HG02970 (cell line): Measurements from ENCODE around the gene SEMA4A.

Source experiments
- ATAC-seq: cut with Tn5 transposase; IDR thresholded peaks from one replicate; pipeline ENCODE4 v1.9.1; 2021; ENCODE audit warnings: mild to moderate bottlenecking, moderate library complexity, moderate number of reproducible peaks; ENCODE audit not compliant: unreplicated experiment, low FRiP score

SEMA4A gene

GRCh38 chr1:156134716-156135435, 18.5 kb upstream of the SEMA4A start:
- no peak for ATAC-seq

GRCh38 chr1:156135930-156136871, 17.2 kb upstream of the SEMA4A start:
- ATAC-seq = no peak

GRCh38 chr1:156136970-156137483, 16.4 kb upstream of the SEMA4A start:
- no peak for ATAC-seq

- ATAC-seq = no peak
Observed at GRCh38 chr1:156138458-156138867, 14.9 kb upstream of the SEMA4A start.

- ATAC-seq = no peak
Observed at GRCh38 chr1:156140879-156141707, 12.3 kb upstream of the SEMA4A start.

- no peak for ATAC-seq
Observed at GRCh38 chr1:156143765-156144489, 9.5 kb upstream of the SEMA4A start.

- ATAC-seq = no peak
Observed at GRCh38 chr1:156144742-156145141, 8.6 kb upstream of the SEMA4A start.

GRCh38 chr1:156145650-156146019, 7.8 kb upstream of the SEMA4A start:
- no peak for ATAC-seq

GRCh38 chr1:156146020-156146768, 7.2 kb upstream of the SEMA4A start:
- no peak for ATAC-seq

- ATAC-seq = no peak
Observed at GRCh38 chr1:156146769-156147405, 6.5 kb upstream of the SEMA4A start.

GRCh38 chr1:156148216-156148615, 5.2 kb upstream of the SEMA4A start:
- no peak for ATAC-seq

GRCh38 chr1:156149374-156150332, 3.7 kb upstream of the SEMA4A start:
- ATAC-seq = no peak

- ATAC-seq = no peak
Observed at GRCh38 chr1:156150333-156151011, 2.9 kb upstream of the SEMA4A start.

GRCh38 chr1:156151093-156151688, 2.2 kb upstream of the SEMA4A start:
- ATAC-seq = no peak

GRCh38 chr1:156152628-156153027, 757 bp upstream of the SEMA4A start:
- no peak for ATAC-seq

- ATAC-seq = no peak
Observed at GRCh38 chr1:156154317-156154749, 948 bp downstream of the SEMA4A start.
